Right forelimb (tissue), 1 donor: Measurements from ENCODE around the gene OPRD1.
"Not testable (repeated sequence)": the region's sequence is repeated elsewhere in the genome, so short reads cannot be mapped to it uniquely, and the experiment has no call there.

Source experiments
- DNase-seq: peaks from one replicate; pipeline ENCODE4 v3.0.0-alpha.2; 2018

The OPRD1 gene

GRCh38 chr1:28848416-28848815 is 36.4 kb downstream of the OPRD1 start:
- DNase-seq, result no peak

GRCh38 chr1:28853093-28853742 is 41.2 kb downstream of the OPRD1 start:
- no peak for DNase-seq

- DNase-seq, result not testable (repeated sequence)
Observed at GRCh38 chr1:28854406-28854805, 42.4 kb downstream of the OPRD1 start.

- no peak for DNase-seq
Observed at GRCh38 chr1:28855046-28855445, 43.1 kb downstream of the OPRD1 start.

GRCh38 chr1:28855469-28855951 is 43.5 kb downstream of the OPRD1 start:
- DNase-seq, result no peak

GRCh38 chr1:28855969-28856368 is 44.0 kb downstream of the OPRD1 start:
- DNase-seq, result no peak

GRCh38 chr1:28860332-28861073 is 48.5 kb downstream of the OPRD1 start:
- no peak for DNase-seq

GRCh38 chr1:28862571-28863403 is 50.8 kb downstream of the OPRD1 start:
- no peak for DNase-seq

GRCh38 chr1:28864695-28865094 is 52.7 kb downstream of the OPRD1 start:
- no peak for DNase-seq

GRCh38 chr1:28865997-28866650 is 54.2 kb downstream of the OPRD1 start:
- no peak for DNase-seq

- DNase-seq, result no peak
Observed at GRCh38 chr1:28867850-28868249, 55.9 kb downstream of the OPRD1 start.

- DNase-seq, result no peak
Observed at GRCh38 chr1:28869952-28870351, 58.0 kb downstream of the OPRD1 start.

GRCh38 chr1:28871631-28872401 is 59.8 kb downstream of the OPRD1 start:
- DNase-seq, result no peak

- not testable (repeated sequence) for DNase-seq
Observed at GRCh38 chr1:28875134-28875533, 63.2 kb downstream of the OPRD1 start.

GRCh38 chr1:28877132-28877781 is 65.3 kb downstream of the OPRD1 start:
- DNase-seq, result peak; percentile 87

- no peak for DNase-seq
Observed at GRCh38 chr1:28878796-28879195, 66.8 kb downstream of the OPRD1 start.

GRCh38 chr1:28882009-28882628 is 70.1 kb downstream of the OPRD1 start:
- DNase-seq, result peak; percentile 92

- DNase-seq, result no peak
Observed at GRCh38 chr1:28883242-28883616, 71.3 kb downstream of the OPRD1 start.

GRCh38 chr1:28885472-28885877 is 73.5 kb downstream of the OPRD1 start:
- no peak for DNase-seq

GRCh38 chr1:28885977-28886730 is 74.2 kb downstream of the OPRD1 start:
- DNase-seq, result no peak
